Glomerular visceral epithelial cell (primary cell): ENCODE data around the gene EEF2K.
"Not testable (repeated sequence)": the region's sequence is repeated elsewhere in the genome, so short reads cannot be mapped to it uniquely, and the experiment has no call there.

ENCODE experiments used
- DNase-seq: peaks from one replicate; pipeline ENCODE4 v3.0.0-alpha.2; 2016; ENCODE audit errors: extremely low spot score

The EEF2K gene

GRCh38 chr16:22293137-22294106, 87.3 kb downstream of the EEF2K start:
- DNase-seq: no peak

- peak; percentile 2 for DNase-seq
Observed at GRCh38 chr16:22296225-22297113, 90.4 kb downstream of the EEF2K start.

- DNase-seq: peak; percentile 98
Observed at GRCh38 chr16:22297114-22297870, 91.2 kb downstream of the EEF2K start, which contains the start of gene POLR3E. Gene POLR3E (plus strand): TSS chr16:22297409. CDS start chr16:22302969, 5,560 bp downstream.

- DNase-seq: peak; percentile 91
Observed at GRCh38 chr16:22297871-22298733, 92.0 kb downstream of the EEF2K start.

DNA sequence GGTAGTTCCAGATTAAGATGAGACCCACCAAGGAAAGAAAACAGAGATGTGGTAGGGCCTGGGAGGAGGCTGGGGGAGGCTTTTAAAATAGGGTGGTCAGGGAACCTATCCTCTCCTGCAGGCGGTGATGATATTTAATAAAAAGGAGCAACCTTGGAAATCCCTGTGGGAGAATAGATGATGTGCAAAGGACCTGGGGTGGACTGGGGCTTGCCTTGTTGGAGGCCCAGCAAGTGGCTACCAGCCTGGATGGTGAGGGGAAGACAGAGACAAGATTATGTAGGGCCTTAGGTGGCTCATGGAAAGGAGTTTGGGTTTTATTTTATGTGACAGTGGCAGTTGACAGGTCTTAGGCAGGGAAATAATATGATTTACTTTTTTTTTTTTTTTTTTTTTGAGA, 93.0 kb downstream of the EEF2K start:
- DNase-seq: no peak

DNA sequence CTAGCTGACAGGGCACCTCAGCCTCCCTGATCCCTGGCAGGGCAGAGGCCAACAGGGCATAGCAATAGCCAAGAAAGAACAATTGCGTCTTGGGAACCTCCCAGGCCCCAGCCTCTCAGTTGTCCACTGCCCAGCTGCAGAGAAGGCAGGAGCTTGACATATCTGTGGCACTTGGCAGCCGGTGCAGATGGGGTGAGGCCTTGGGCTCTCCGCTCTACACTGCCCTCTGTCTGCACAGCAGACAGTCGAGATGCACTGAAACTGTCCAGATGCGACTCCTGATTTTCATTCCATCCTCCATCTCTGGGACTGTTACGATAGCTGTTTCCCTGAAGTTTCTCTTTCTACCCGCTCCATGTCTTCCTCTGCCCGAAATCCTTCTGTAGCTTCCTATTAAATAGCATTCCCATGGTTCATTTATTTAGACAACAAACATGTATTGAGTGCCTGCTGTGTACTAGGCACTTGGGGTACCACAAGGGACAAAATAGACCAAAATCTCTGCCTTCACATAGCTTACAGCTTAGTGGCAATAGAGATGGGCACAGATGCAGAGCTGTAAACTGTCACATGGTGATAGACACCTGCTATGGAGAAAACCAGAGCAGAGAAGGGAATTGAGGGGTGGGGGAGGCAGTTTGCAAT, 94.5 kb downstream of the EEF2K start:
- DNase-seq: peak; percentile 48

- DNase-seq: not testable (repeated sequence)
Observed at GRCh38 chr16:22301423-22301822, 95.3 kb downstream of the EEF2K start.

DNA sequence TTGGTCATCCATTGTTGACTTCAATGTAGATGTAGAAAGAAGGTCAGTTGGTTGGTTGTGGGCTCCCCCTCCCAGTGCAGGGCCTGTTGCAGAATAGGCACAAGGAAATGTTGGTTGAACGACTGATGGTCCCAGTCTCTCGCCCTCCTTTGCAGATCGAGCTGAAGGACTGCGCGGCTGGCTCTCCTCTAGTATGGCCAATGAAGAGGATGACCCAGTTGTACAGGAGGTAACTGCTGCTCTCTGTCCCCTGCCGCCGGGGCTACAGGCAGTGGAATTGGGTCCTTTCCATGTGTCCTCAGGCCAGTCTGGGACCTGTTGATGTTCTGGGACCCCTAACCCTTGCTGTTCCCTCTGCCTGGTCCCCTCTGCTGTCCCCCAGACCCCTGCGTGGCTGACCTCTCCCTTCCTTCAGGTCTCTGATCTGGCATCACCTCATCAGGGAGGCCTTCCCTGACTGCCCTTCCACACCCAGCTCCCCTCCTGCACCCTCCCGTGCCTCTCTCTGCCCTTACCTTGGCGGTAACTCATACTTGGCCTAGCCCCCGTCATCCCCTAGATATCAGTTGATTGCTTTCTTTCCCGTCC, 96.8 kb downstream of the EEF2K start:
- DNase-seq: no peak

- DNase-seq: no peak
Observed at GRCh38 chr16:22304411-22304810, 98.3 kb downstream of the EEF2K start.

DNA sequence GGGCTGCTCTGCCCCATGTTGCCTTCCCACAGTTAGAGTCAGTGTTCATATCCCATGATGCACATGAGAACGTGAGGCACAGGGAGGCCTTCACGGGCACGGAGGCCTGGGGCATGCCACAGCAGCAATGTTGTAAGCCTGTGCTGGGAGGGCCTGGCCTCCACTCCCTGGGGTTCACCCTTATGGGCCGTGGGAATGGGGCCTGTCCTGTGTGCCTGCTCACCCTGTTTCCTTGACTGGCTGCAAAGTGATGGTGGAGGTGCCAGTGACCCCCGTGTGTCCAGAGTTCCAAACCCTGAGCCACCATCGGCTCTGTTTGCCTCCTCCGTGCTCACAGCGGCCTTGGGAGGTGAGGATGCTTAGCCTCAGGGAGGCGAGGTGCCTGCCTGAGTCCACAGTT, 100.7 kb downstream of the EEF2K start:
- DNase-seq: no peak

- DNase-seq: no peak
Observed at GRCh38 chr16:22307838-22308237, 101.8 kb downstream of the EEF2K start.

DNA sequence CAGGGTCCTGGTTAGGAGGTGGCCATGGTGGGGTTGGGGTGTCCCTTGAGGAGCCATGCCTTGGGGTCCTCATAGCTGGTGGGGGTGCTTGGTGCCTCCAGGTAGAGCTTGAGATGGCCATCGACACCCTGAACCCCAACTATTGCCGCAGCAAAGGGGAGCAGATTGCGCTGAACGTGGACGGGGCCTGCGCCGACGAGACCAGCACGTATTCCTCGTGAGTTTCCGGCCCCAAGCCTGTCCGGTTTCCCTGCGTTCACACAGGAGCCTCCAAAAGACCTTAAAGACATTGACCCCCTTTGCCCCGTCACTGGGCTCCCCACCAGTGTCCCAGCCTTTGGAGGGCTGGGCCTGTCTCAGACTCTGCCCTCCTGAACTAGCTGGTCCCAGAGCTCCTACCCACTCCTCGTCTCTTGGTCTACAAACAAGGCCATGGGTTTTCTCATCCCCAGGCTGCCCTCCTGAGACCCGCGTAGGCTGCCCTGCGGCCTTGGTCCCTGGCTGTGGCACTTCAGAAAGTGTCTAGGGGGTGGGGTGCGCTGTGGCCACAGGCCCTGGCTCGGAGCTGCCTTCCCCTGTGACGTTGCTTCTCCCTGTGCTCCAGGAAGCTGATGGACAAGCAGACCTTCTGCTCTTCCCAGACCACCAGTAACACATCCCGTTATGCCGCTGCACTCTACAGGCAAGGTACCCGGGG, 102.9 kb downstream of the EEF2K start:
- DNase-seq: no peak

DNA sequence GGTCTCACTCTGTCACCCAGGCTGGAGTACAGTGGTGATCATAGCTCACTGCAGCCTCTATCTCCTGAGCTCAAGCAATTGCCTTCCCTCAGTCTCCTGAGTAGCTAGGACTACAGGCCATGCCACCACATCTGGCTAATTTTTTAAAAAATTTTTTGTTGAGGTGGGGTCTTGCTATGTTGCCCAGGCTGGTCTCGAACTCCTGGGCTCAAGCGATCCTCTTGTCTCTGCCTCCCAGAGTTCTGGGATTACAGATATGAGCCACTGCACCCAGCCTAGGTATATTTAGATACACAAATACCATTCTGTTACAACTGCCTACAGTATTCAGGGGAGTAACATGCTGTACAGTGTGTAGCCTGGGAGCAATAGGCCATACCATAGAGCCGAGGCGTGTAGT, 105.4 kb downstream of the EEF2K start:
- DNase-seq: no peak

DNA sequence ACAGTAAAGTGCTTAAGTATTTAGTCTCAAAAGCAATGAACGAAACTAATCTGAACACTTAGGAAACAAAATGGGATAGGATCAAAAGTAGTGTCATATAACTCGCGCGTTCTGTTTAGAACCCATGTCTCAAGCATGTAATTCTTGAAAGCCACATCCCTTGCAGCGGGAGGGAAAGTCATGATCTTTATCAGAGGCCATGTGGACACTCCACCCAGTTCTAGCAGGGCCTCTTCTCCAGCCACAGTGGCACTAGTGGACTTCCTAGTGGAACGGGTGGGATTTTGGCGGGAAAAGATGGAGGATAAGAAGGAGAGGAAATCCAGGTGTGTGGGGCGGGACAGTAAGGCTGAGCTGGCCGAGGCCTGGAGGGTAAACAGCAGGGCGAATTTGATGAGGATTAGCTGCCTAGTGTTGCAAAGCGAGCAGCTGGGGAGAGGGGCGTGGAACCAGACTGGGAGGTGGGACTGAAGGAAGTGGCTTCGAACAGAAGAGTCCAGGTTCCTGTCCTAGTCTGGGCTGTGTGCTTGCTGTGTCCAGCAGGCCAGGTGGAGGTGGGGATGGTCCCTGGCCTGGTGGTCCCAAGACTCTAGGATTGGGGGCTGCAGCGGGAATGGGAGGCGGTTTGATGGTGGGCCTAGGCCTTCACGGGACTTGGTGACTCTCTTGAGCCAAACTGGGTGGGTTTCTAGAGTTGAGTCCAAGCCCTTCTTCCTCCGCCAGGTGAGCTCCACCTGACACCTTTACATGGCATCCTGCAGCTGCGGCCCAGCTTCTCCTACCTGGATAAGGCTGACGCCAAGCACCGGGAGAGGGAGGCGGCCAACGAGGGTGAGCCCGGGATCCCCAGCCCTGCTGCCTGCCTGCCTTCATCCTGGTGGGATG, 107.1 kb downstream of the EEF2K start:
- DNase-seq: no peak

DNA sequence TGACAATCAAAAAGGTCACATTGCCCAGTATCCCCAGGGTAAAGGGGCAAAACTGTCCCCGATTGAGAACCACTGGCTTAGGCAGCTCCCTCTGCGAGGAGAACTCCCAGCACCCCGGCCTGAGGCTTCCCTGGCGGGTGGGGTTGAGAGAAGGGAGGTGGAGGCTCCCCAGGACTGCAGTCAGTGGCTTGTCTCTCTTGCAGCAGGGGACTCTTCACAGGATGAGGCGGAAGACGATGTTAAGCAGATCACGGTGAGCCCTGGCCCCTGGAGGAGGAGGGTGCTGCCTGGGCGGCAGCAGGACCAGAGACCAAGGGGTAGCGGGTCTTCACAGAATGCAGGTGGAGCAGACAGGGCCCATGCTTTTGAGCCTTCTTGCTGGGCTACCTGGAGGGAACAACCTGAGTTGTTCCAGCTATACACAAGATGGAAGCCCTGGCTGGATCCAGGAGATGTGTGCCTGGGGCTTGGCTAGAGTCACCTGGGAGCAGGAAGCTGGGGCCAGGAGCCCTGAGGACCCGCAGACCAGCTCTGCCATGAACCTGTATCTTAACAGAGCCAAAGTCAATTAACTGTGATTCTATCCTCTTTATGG, 107.9 kb downstream of the EEF2K start:
- no peak for DNase-seq

DNA sequence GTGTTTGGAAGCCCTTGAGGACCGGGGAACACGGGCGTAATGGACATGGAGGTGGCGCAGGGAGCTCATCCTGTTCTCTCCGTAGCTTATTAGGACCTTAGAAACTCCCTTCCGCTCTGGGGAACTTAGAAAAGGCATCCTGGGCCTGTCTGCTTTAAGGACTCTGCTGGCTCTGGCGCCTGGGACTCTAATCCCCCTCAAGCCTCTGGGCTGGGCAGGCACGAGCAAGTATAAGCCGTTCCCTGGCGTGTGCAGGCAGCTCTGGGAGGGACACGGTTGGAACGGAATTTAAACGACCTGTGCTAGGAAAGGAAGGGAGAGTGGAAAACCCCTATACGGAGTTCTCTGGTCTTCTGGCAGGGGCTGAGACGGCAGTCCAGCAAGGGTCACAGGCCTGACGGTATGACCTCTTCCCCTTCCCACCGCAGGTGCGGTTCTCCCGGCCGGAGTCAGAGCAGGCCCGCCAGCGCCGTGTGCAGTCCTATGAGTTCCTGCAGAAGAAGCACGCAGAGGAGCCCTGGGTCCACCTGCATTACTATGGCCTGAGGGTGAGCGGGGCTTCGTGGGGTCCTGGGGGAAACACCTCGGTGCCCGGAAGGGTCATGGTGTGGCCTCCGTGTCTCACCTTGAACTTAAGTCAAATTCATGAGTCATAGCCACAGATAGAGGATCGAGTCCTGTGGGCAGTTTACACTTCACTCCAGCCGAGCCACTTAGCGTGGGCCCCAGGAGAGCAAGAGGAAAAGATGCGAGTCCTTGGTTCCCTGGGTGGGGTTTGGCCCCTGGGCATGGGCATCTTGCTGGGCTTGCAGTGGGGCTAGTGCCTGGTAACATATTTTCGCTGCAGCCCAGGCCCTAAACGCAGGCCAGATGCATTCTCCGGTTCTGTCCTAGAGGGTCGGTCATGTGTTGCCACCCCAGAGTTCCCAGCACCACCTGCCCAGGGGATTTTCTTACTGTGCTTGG, 108.9 kb downstream of the EEF2K start:
- no peak for DNase-seq

GRCh38 chr16:22315979-22316378, 109.9 kb downstream of the EEF2K start:
- no peak for DNase-seq
